ENCODE results near the gene CCDC188. TPM values are rescaled to one million over a fixed set of nuclear protein-coding genes. Genes with fewer than 3 reads are reported as not detected.

The CCDC188 gene
- total and polyA plus RNA-seq, 5 donors from 2014 or later, result 0.44 TPM; not detected in 4

- no peak overlapping the region for H3K4me3 ChIP-seq (ENCODE audit: low read depth, low read length)
- H3K9me3 ChIP-seq (ENCODE audit: control insufficient read depth in 2 of 2, low read length in 2 of 2), result no peaks in the 10 kb centered on the region
- Mint-ChIP-seq H3K9me3 (no peaks in the 10 kb centered on the region), H3K36me3 (no peaks in the 10 kb centered on the region), H3K27me3 (peaks cover 9% of the 10 kb centered on the region), H3K4me1 (peaks cover 0 to 3% (median 0%) of the 10 kb centered on the region in 4 donors), H3K27ac (peak overlapping the region in 1 of 3 donors; percentile 67), H3K4me3 (no peak overlapping the region)
- ATAC-seq (ENCODE audit: low read depth in 2 of 2), result peak; percentile 71 to 79
- no peak overlapping the region for H3K27ac ChIP-seq (ENCODE audit: insufficient read depth, low read length, poor library complexity, severe bottlenecking)
- DNase-seq, result peak; percentile 74 to 81 (median 78)
- peaks cover 3% of the 10 kb centered on the region for H3K4me1 ChIP-seq (ENCODE audit: control insufficient read depth, insufficient read depth, low read length, poor library complexity, severe bottlenecking)
- H3K27me3 ChIP-seq (ENCODE audit: control insufficient read depth, insufficient read depth, low read length), result no peaks in the 10 kb centered on the region
- no peaks in the 10 kb centered on the region for H3K36me3 ChIP-seq (ENCODE audit: control insufficient read depth, insufficient read depth, low read length)
Measured at GRCh38 chr22:20156611-20157429, 6.0 kb upstream of the CCDC188 start.

GRCh38 chr22:20156042-20156389 is 5.2 kb upstream of the CCDC188 start:
- no peaks in the 10 kb centered on the region for H3K9me3 ChIP-seq (ENCODE audit: control insufficient read depth in 2 of 2, low read length in 2 of 2)
- Mint-ChIP-seq H3K27ac (no peak overlapping the region), H3K4me3 (no peak overlapping the region), H3K9me3 (no peaks in the 10 kb centered on the region), H3K4me1 (peaks cover 0 to 3% (median 0%) of the 10 kb centered on the region in 4 donors), H3K27me3 (peaks cover 9% of the 10 kb centered on the region), H3K36me3 (no peaks in the 10 kb centered on the region)
- no peak overlapping the region for H3K27ac ChIP-seq (ENCODE audit: insufficient read depth, low read length, poor library complexity, severe bottlenecking)
- no peaks in the 10 kb centered on the region for H3K36me3 ChIP-seq (ENCODE audit: control insufficient read depth, insufficient read depth, low read length)
- DNase-seq, result no peak
- no peak for ATAC-seq (ENCODE audit: low read depth in 2 of 2)
- no peaks in the 10 kb centered on the region for H3K27me3 ChIP-seq (ENCODE audit: control insufficient read depth, insufficient read depth, low read length)
- H3K4me1 ChIP-seq (ENCODE audit: control insufficient read depth, insufficient read depth, low read length, poor library complexity, severe bottlenecking), result peaks cover 3% of the 10 kb centered on the region
- H3K4me3 ChIP-seq (ENCODE audit: low read depth, low read length), result no peak overlapping the region

GRCh38 chr22:20155330-20156041 is 4.6 kb upstream of the CCDC188 start:
- no peaks in the 10 kb centered on the region for H3K9me3 ChIP-seq (ENCODE audit: control insufficient read depth in 2 of 2, low read length in 2 of 2)
- no peaks in the 10 kb centered on the region for H3K9me3 Mint-ChIP-seq
- H3K4me3 ChIP-seq (ENCODE audit: low read depth, low read length), result no peak overlapping the region
- no peaks in the 10 kb centered on the region for H3K36me3 ChIP-seq (ENCODE audit: control insufficient read depth, insufficient read depth, low read length)
- no peaks in the 10 kb centered on the region for H3K27me3 ChIP-seq (ENCODE audit: control insufficient read depth, insufficient read depth, low read length)
- no peak overlapping the region for H3K27ac ChIP-seq (ENCODE audit: insufficient read depth, low read length, poor library complexity, severe bottlenecking)
- DNase-seq (peak in 1 of 3 donors; percentile 43), ATAC-seq (ENCODE audit: low read depth in 2 of 2) (no peak)
- H3K36me3 Mint-ChIP-seq, result no peaks in the 10 kb centered on the region
- peaks cover 9% of the 10 kb centered on the region for H3K27me3 Mint-ChIP-seq
- no peak overlapping the region for H3K4me3 Mint-ChIP-seq
- H3K4me1 ChIP-seq (ENCODE audit: control insufficient read depth, insufficient read depth, low read length, poor library complexity, severe bottlenecking), result peaks cover 3% of the 10 kb centered on the region
- peaks cover 0 to 3% (median 0%) of the 10 kb centered on the region in 4 donors for H3K4me1 Mint-ChIP-seq
- no peak overlapping the region for H3K27ac Mint-ChIP-seq

- no peak for DNase-seq
- H3K27me3 ChIP-seq (ENCODE audit: control insufficient read depth, insufficient read depth, low read length), result no peaks in the 10 kb centered on the region
Measured at GRCh38 chr22:20154602-20155187, 3.8 kb upstream of the CCDC188 start.

GRCh38 chr22:20153945-20154344 is 3.1 kb upstream of the CCDC188 start:
- H3K4me1 ChIP-seq (ENCODE audit: control insufficient read depth, insufficient read depth, low read length, poor library complexity, severe bottlenecking), result peaks cover 3% of the 10 kb centered on the region
- H3K36me3 Mint-ChIP-seq, result no peaks in the 10 kb centered on the region
- H3K4me3 ChIP-seq (ENCODE audit: low read depth, low read length), result no peak overlapping the region
- H3K27me3 ChIP-seq (ENCODE audit: control insufficient read depth, insufficient read depth, low read length), result no peaks in the 10 kb centered on the region
- no peak overlapping the region for H3K4me3 Mint-ChIP-seq
- H3K27me3 Mint-ChIP-seq, result peaks cover 4% of the 10 kb centered on the region
- no peaks in the 10 kb centered on the region for H3K9me3 Mint-ChIP-seq
- DNase-seq (no peak), ATAC-seq (ENCODE audit: low read depth in 2 of 2) (no peak)
- H3K27ac Mint-ChIP-seq, result no peak overlapping the region
- H3K36me3 ChIP-seq (ENCODE audit: control insufficient read depth, insufficient read depth, low read length), result no peaks in the 10 kb centered on the region
- H3K27ac ChIP-seq (ENCODE audit: insufficient read depth, low read length, poor library complexity, severe bottlenecking), result no peak overlapping the region
- peaks cover 0 to 3% (median 0%) of the 10 kb centered on the region in 4 donors for H3K4me1 Mint-ChIP-seq
- no peaks in the 10 kb centered on the region for H3K9me3 ChIP-seq (ENCODE audit: control insufficient read depth in 2 of 2, low read length in 2 of 2)

More at GRCh38 chr22:20154602-20155187, 3.8 kb upstream of the CCDC188 start:
- no peak overlapping the region for H3K27ac ChIP-seq (ENCODE audit: insufficient read depth, low read length, poor library complexity, severe bottlenecking)
- H3K4me3 ChIP-seq (ENCODE audit: low read depth, low read length), result no peak overlapping the region
- Mint-ChIP-seq H3K9me3 (no peaks in the 10 kb centered on the region), H3K36me3 (no peaks in the 10 kb centered on the region), H3K4me3 (no peak overlapping the region), H3K27me3 (peaks cover 4% of the 10 kb centered on the region), H3K4me1 (peaks cover 0 to 3% (median 0%) of the 10 kb centered on the region in 4 donors), H3K27ac (no peak overlapping the region)
- no peak for ATAC-seq (ENCODE audit: low read depth in 2 of 2)
- peaks cover 3% of the 10 kb centered on the region for H3K4me1 ChIP-seq (ENCODE audit: control insufficient read depth, insufficient read depth, low read length, poor library complexity, severe bottlenecking)
- H3K36me3 ChIP-seq (ENCODE audit: control insufficient read depth, insufficient read depth, low read length), result no peaks in the 10 kb centered on the region
- H3K9me3 ChIP-seq (ENCODE audit: control insufficient read depth in 2 of 2, low read length in 2 of 2), result no peaks in the 10 kb centered on the region

GRCh38 chr22:20152464-20152890 is 1.6 kb upstream of the CCDC188 start:
- Histone ChIP-seq H3K36me3 (ENCODE audit: control insufficient read depth, insufficient read depth, low read length) (no peaks in the 10 kb centered on the region), H3K4me3 (ENCODE audit: low read depth, low read length) (no peak overlapping the region), H3K4me1 (ENCODE audit: control insufficient read depth, insufficient read depth, low read length, poor library complexity, severe bottlenecking) (peaks cover 3% of the 10 kb centered on the region), H3K9me3 (ENCODE audit: control insufficient read depth in 2 of 2, low read length in 2 of 2) (no peaks in the 10 kb centered on the region), H3K27me3 (ENCODE audit: control insufficient read depth, insufficient read depth, low read length) (no peaks in the 10 kb centered on the region), H3K27ac (ENCODE audit: insufficient read depth, low read length, poor library complexity, severe bottlenecking) (no peak overlapping the region)
- Mint-ChIP-seq H3K4me3 (no peak overlapping the region), H3K36me3 (no peaks in the 10 kb centered on the region), H3K9me3 (no peaks in the 10 kb centered on the region), H3K4me1 (peaks cover 0 to 3% (median 0%) of the 10 kb centered on the region in 4 donors), H3K27ac (no peak overlapping the region), H3K27me3 (peaks cover 4% of the 10 kb centered on the region)
- ATAC-seq (ENCODE audit: low read depth in 2 of 2), result no peak
- DNase-seq, result no peak

GRCh38 chr22:20151276-20151588 is 377 bp upstream of the CCDC188 start:
- Histone ChIP-seq H3K4me1 (ENCODE audit: control insufficient read depth, insufficient read depth, low read length, poor library complexity, severe bottlenecking) (no peaks in the 10 kb centered on the region), H3K9me3 (ENCODE audit: control insufficient read depth in 2 of 2, low read length in 2 of 2) (no peaks in the 10 kb centered on the region), H3K36me3 (ENCODE audit: control insufficient read depth, insufficient read depth, low read length) (no peaks in the 10 kb centered on the region), H3K27ac (ENCODE audit: insufficient read depth, low read length, poor library complexity, severe bottlenecking) (no peak overlapping the region), H3K27me3 (ENCODE audit: control insufficient read depth, insufficient read depth, low read length) (no peaks in the 10 kb centered on the region), H3K4me3 (ENCODE audit: low read depth, low read length) (no peak overlapping the region)
- H3K36me3 Mint-ChIP-seq, result no peaks in the 10 kb centered on the region
- peak overlapping the region in 1 of 3 donors; percentile 20 for H3K27ac Mint-ChIP-seq
- H3K4me3 Mint-ChIP-seq, result no peak overlapping the region
- ATAC-seq (ENCODE audit: low read depth in 2 of 2) (no peak), DNase-seq (no peak)
- H3K27me3 Mint-ChIP-seq, result peaks cover 3% of the 10 kb centered on the region
- H3K9me3 Mint-ChIP-seq, result no peaks in the 10 kb centered on the region
- H3K4me1 Mint-ChIP-seq, result peaks cover 0 to 3% (median 0%) of the 10 kb centered on the region in 4 donors

Measured in CD4-positive, CD25-positive, alpha-beta regulatory T cell (primary cell).